ENCODE measurements around the gene CIART. TPM values are rescaled to one million over a fixed set of nuclear protein-coding genes. Genes with fewer than 3 reads are reported as not detected.

The CIART gene
- polyA plus RNA-seq, 1 experiment, result 9.4 TPM

DNA sequence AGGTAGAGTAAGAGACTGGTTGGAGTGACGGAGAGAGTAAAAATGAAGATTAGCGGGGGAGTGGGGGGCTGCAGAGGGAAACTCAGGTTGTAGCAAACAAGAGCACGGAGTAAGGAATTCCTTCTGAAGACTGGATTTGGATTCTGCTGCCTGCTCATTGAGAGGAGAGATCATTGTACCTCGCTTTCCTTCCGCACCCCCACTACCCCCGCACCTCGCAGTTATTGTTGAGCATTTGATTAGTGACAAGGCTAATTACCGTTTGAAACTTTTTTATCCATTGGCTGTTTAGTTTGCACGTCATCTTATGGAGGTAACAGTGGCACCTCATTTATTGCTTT is 39.4 kb downstream of the CIART start:
- CTCF ChIA-PET, result interaction anchor here (3.0 kb wide), 1 partner anchor 66 kb away, joined by 10 read pairs; no protein-coding TSS in a partner anchor
- H3K4me3 ChIP-seq (ENCODE audit: low read depth, low read length), result peak overlapping the region; percentile 92
- TF ChIP-seq, protein P1, sequence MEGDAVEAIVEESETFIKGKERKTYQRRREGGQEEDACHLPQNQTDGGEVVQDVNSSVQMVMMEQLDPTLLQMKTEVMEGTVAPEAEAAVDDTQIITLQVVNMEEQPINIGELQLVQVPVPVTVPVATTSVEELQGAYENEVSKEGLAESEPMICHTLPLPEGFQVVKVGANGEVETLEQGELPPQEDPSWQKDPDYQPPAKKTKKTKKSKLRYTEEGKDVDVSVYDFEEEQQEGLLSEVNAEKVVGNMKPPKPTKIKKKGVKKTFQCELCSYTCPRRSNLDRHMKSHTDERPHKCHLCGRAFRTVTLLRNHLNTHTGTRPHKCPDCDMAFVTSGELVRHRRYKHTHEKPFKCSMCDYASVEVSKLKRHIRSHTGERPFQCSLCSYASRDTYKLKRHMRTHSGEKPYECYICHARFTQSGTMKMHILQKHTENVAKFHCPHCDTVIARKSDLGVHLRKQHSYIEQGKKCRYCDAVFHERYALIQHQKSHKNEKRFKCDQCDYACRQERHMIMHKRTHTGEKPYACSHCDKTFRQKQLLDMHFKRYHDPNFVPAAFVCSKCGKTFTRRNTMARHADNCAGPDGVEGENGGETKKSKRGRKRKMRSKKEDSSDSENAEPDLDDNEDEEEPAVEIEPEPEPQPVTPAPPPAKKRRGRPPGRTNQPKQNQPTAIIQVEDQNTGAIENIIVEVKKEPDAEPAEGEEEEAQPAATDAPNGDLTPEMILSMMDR (IDR thresholded peaks at IDR 0.05; ENCODE audit: low read depth, low read length), result no peak
- H3K27ac ChIP-seq (ENCODE audit: low read depth, low read length), result peak overlapping the region; percentile 61
- no peaks in the 10 kb centered on the region for H3K27me3 ChIP-seq (ENCODE audit: control insufficient read depth, insufficient read depth, low read length)
- peaks cover 4% of the 10 kb centered on the region; the same call in 1 of the 2 replicates for H3K9me3 ChIP-seq (ENCODE audit: control insufficient read depth, insufficient read depth, low read length)
- POLR2A ChIA-PET, result interaction anchor here (1.0 to 1.4 kb wide), 2 partner anchors 42 to 49 kb away, joined by 3 read pairs; partner anchors contain the start of genes C1orf54 and RPRD2
- no peak for DNase-seq (ENCODE audit: low read depth, low spot score)

- TF ChIP-seq, protein P1 (IDR thresholded peaks at IDR 0.05; ENCODE audit: low read depth, low read length), result no peak
- no peak for DNase-seq (ENCODE audit: low read depth, low spot score)
- ChIA-PET POLR2A (no interaction called here), CTCF (interaction anchor here (3.0 kb wide), 1 partner anchor 66 kb away, joined by 10 read pairs; no protein-coding TSS in a partner anchor)
- H3K27me3 ChIP-seq (ENCODE audit: control insufficient read depth, insufficient read depth, low read length), result no peaks in the 10 kb centered on the region
- no peak overlapping the region for H3K27ac ChIP-seq (ENCODE audit: low read depth, low read length)
- H3K4me3 ChIP-seq (ENCODE audit: low read depth, low read length), result peak overlapping the region; percentile 92
- peaks cover 4% of the 10 kb centered on the region; the same call in 1 of the 2 replicates for H3K9me3 ChIP-seq (ENCODE audit: control insufficient read depth, insufficient read depth, low read length)
Measured at GRCh38 chr1:150322310-150322709, 40.0 kb downstream of the CIART start.

DNA sequence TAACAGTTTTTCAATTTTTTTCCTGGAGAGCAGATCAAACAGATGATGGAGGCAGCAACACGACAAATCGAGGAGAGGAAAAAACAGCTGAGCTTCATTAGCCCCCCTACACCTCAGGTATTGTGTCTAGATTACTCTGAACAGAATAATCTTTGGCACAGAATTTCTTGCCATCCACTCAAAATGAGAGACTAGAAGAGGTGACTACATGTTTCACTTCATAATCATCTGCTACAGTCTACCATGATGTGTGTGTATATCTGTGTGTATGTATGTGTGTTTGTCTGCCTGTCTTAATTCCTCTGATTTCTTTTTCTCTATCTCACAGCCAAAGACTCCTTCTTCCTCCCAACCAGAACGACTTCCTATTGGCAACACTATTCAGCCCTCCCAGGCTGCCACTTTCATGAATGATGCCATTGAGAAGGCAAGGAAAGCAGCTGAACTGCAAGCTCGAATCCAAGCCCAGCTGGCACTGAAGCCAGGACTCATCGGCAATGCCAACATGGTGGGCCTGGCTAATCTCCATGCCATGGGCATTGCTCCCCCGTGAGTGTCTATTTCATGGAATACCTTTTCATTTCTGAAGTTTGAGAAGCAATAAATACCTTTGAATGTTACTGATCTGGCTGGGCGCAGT is 50.4 kb downstream of the CIART start:
- no peak for DNase-seq (ENCODE audit: low read depth, low spot score)
- Histone ChIP-seq H3K27ac (ENCODE audit: low read depth, low read length) (no peak overlapping the region), H3K9me3 (ENCODE audit: control insufficient read depth, insufficient read depth, low read length) (no peaks in the 10 kb centered on the region), H3K4me3 (ENCODE audit: low read depth, low read length) (no peak overlapping the region), H3K27me3 (ENCODE audit: control insufficient read depth, insufficient read depth, low read length) (no peaks in the 10 kb centered on the region)
- TF ChIP-seq, protein P1 (IDR thresholded peaks at IDR 0.05; ENCODE audit: low read depth, low read length), result no peak
- ChIA-PET CTCF (no interaction called here), POLR2A (no interaction called here)

Small RNA genes lying within 50 kb of the gene (small RNA-seq; reads per million reads assigned to genes)
- 1.3 reads per million for gene RNU2-17P (ENCODE audit: insufficient read length, low read depth)

Other genes starting within 250 kb of the CIART start
- gene VPS45, start 214.8 kb upstream of the CIART start, polyA plus RNA-seq (2011; rRNA removed), result 49.5 and 61.3 TPM in 2 replicates
- gene PLEKHO1, start 132.6 kb upstream of the CIART start, polyA plus RNA-seq (2011; rRNA removed), result 62.0 and 73.4 TPM in 2 replicates
- 16.8 and 22.7 TPM in 2 replicates for gene ANP32E, start 46.4 kb upstream of the CIART start, polyA plus RNA-seq (2011; rRNA removed)
- 0.09 TPM in 2 replicates for gene CA14, start 24.8 kb upstream of the CIART start, polyA plus RNA-seq (2011; rRNA removed)
- 117 and 121 TPM in 2 replicates for gene APH1A, start 13.5 kb upstream of the CIART start, polyA plus RNA-seq (2011; rRNA removed)
- gene C1orf54, start 9.8 kb upstream of the CIART start, polyA plus RNA-seq (2011; rRNA removed), result 78.3 and 79.3 TPM in 2 replicates
- 65.2 and 71.0 TPM in 2 replicates for gene MRPS21, start 11.3 kb downstream of the CIART start, polyA plus RNA-seq (2011; rRNA removed)
- 33.8 and 35.9 TPM in 2 replicates for gene PRPF3, start 39.0 kb downstream of the CIART start, polyA plus RNA-seq (2011; rRNA removed)
- 17.1 and 19.7 TPM in 2 replicates for gene RPRD2, start 81.6 kb downstream of the CIART start, polyA plus RNA-seq (2011; rRNA removed)
- gene TARS2, start 204.9 kb downstream of the CIART start, polyA plus RNA-seq (2011; rRNA removed), result 14.5 and 14.6 TPM in 2 replicates
- gene ECM1, start 225.6 kb downstream of the CIART start, polyA plus RNA-seq (2011; rRNA removed), result 122 and 163 TPM in 2 replicates
- not detected in 2 replicates for gene FALEC, start 233.2 kb downstream of the CIART start, polyA plus RNA-seq (2011; rRNA removed)

Data from AG04450 (cell line).